H1 (cell line): ENCODE data around the gene ZFAND4. TPM values are rescaled to one million over a fixed set of nuclear protein-coding genes. Genes with fewer than 3 reads are reported as not detected.

Experiments
- CTCF ChIA-PET: fragments of 300-600 bp; sonication (Branson Sonifier 250); formaldehyde crosslinking; loops from one replicate; lab custom pipeline; 2021; ENCODE audit not compliant: partially characterized antibody; lab: Charles Lee
- POLR2A ChIA-PET: fragments of 300-600 bp; sonication (Branson Sonifier 250); formaldehyde crosslinking; loops from one replicate; lab custom pipeline; 2021; ENCODE audit warnings: inconsistent platforms; ENCODE audit not compliant: partially characterized antibody; lab: Charles Lee
- DNase-seq, 2 experiments: peaks; one replicate each; pipeline versions ENCODE4 v3.0.0 to v3.0.0-alpha.2; 2010 to 2022; ENCODE audit warnings: low spot score in 2 of 2, low read depth in 1 of 2, mixed read lengths in 1 of 2
- FAIRE-seq: peaks from 2 replicates; lab custom pipeline; 2011; peaks lifted over from hg19 to GRCh38; lab: Jason Lieb, UNC
- H2AFZ ChIP-seq: 2 replicates; pipeline ENCODE4 v1.8.1; 2012; ENCODE audit warnings: low read length, inconsistent platforms
- H2AK5ac ChIP-seq: 2 replicates; pipeline ENCODE4 v1.6.1; 2013; ENCODE audit warnings: low read depth, low read length
- H2BK120ac ChIP-seq: replicated peaks from 2 replicates; pipeline ENCODE3; 2013; ENCODE audit warnings: low read depth, low read length, inconsistent platforms
- H2BK12ac ChIP-seq: 2 replicates; pipeline ENCODE4 v1.6.1; 2013; ENCODE audit warnings: low read depth, low read length
- H2BK15ac ChIP-seq: 2 replicates; pipeline ENCODE4 v1.6.1; 2013; ENCODE audit warnings: low read length
- H2BK20ac ChIP-seq: 2 replicates; pipeline ENCODE4 v1.6.1; 2013; ENCODE audit warnings: low read length
- H2BK5ac ChIP-seq: 2 replicates; pipeline ENCODE4 v1.6.1; 2013; ENCODE audit warnings: low read depth, low read length
- H3K14ac ChIP-seq: 2 replicates; pipeline ENCODE4 v1.6.1; 2013; ENCODE audit warnings: inconsistent platforms; ENCODE audit not compliant: insufficient read length
- H3K18ac ChIP-seq: 2 replicates; pipeline ENCODE4 v1.6.1; 2013; ENCODE audit warnings: low read length; ENCODE audit errors: extremely low read depth
- H3K23ac ChIP-seq: 2 replicates; pipeline ENCODE4 v1.6.1; 2013; ENCODE audit warnings: inconsistent platforms; ENCODE audit not compliant: insufficient read length
- H3K23me2 ChIP-seq: 2 replicates; pipeline ENCODE4 v1.6.1; 2013; ENCODE audit warnings: low read depth, low read length
- H3K27ac ChIP-seq: 2 replicates; pipeline ENCODE4 v1.6.1; 2011; ENCODE audit warnings: low read depth, low read length, inconsistent platforms
- H3K27me3 ChIP-seq, 4 experiments: replicated peaks in 1 of 4; 1 replicate in 1 of 4; 2 replicates in 3 of 4; pipeline versions ENCODE4 v1.6.1 to v1.8.1; 2011 to 2013; ENCODE audit warnings: low read length in 3 of 4, mild to moderate bottlenecking in 3 of 4, inconsistent platforms in 2 of 4, mixed read lengths in 2 of 4, moderate library complexity in 1 of 4; ENCODE audit not compliant: control insufficient read depth in 3 of 4, insufficient read depth in 3 of 4; ENCODE audit errors: extremely low read depth in 1 of 4
- H3K36me3 ChIP-seq, 4 experiments: 2 replicates each; pipeline versions ENCODE4 v1.6.1 to v1.8.1; 2011 to 2013; ENCODE audit warnings: mild to moderate bottlenecking in 4 of 4, low read length in 3 of 4, moderate library complexity in 2 of 4, control low read depth in 1 of 4, inconsistent platforms in 1 of 4; ENCODE audit not compliant: insufficient read depth in 4 of 4, control insufficient read depth in 2 of 4
- H3K4ac ChIP-seq: replicated peaks from 2 replicates; pipeline ENCODE3; 2013; ENCODE audit warnings: low read length, low read depth, mixed read lengths, inconsistent platforms; ENCODE audit not compliant: insufficient read length
- H3K4me1 ChIP-seq, 4 experiments: replicated peaks in 1 of 4; 1 replicate in 1 of 4; 2 replicates in 3 of 4; pipeline versions ENCODE4 v1.6.1 to v1.8.1; 2011 to 2013; ENCODE audit warnings: low read length in 3 of 4, inconsistent platforms in 2 of 4, mixed read lengths in 1 of 4; ENCODE audit not compliant: insufficient read depth in 4 of 4, control insufficient read depth in 3 of 4
- H3K4me2 ChIP-seq, 2 experiments: 2 replicates each; pipeline versions ENCODE4 v1.6.1 to v1.8.1; 2011 to 2013; ENCODE audit warnings: low read depth in 2 of 2, low read length in 2 of 2, control low read depth in 1 of 2, inconsistent platforms in 1 of 2, mild to moderate bottlenecking in 1 of 2; ENCODE audit not compliant: insufficient read depth in 1 of 2
- H3K4me3 ChIP-seq, 4 experiments: fragments of 200-600, 300-600 bp in 1 of 4; sonication (generic), shearing (Covaris generic), sonication (Bioruptor Twin) in 1 of 4; 2 replicates each; pipeline versions ENCODE4 v1.5.1 to v1.8.1; 2011 to 2016; ENCODE audit warnings: low read length in 4 of 4, low read depth in 3 of 4, control low read depth in 2 of 4, inconsistent platforms in 2 of 4, mild to moderate bottlenecking in 2 of 4, mixed read lengths in 1 of 4, moderate library complexity in 1 of 4; ENCODE audit not compliant: insufficient read depth in 2 of 4; ENCODE audit errors: extremely low read depth in 1 of 4
- H3K56ac ChIP-seq: replicated peaks from 2 replicates; pipeline ENCODE3; 2013; ENCODE audit warnings: low read depth, mild to moderate bottlenecking, mixed read lengths, low read length, inconsistent platforms; ENCODE audit not compliant: insufficient read length
- H3K79me1 ChIP-seq: 2 replicates; pipeline ENCODE4 v1.6.1; 2013; ENCODE audit warnings: low read depth, low read length, control low read depth
- H3K79me2 ChIP-seq, 2 experiments: 2 replicates each; pipeline versions ENCODE4 v1.6.1 to v1.8.1; 2012 to 2013; ENCODE audit warnings: low read length in 2 of 2, mild to moderate bottlenecking in 2 of 2, inconsistent platforms in 1 of 2; ENCODE audit not compliant: insufficient read depth in 2 of 2, control insufficient read depth in 1 of 2
- H3K9ac ChIP-seq, 4 experiments: replicated peaks in 1 of 4; 1 replicate in 1 of 4; 2 replicates in 3 of 4; pipeline versions ENCODE4 v1.6.1 to v1.8.1; 2011 to 2013; ENCODE audit warnings: low read depth in 3 of 4, low read length in 3 of 4, control low read depth in 2 of 4, mild to moderate bottlenecking in 2 of 4, moderate library complexity in 2 of 4, inconsistent platforms in 1 of 4; ENCODE audit errors: extremely low read depth in 1 of 4
- H3K9me3 ChIP-seq, 2 experiments: 2 replicates each; pipeline versions ENCODE4 v1.6.1 to v1.8.1; 2012 to 2013; ENCODE audit warnings: mild to moderate bottlenecking in 2 of 2, moderate library complexity in 2 of 2, control low read depth in 1 of 2, inconsistent platforms in 1 of 2, low read depth in 1 of 2, low read length in 1 of 2, mixed read lengths in 1 of 2; ENCODE audit not compliant: insufficient read depth in 2 of 2
- H4K20me1 ChIP-seq, 2 experiments: replicated peaks in 1 of 2; 2 replicates each; pipeline versions ENCODE3 to v1.8.1; 2011 to 2013; ENCODE audit warnings: inconsistent platforms in 2 of 2, low read length in 2 of 2, mild to moderate bottlenecking in 1 of 2; ENCODE audit not compliant: insufficient read depth in 2 of 2, control insufficient read depth in 1 of 2
- H4K5ac ChIP-seq: 2 replicates; pipeline ENCODE4 v1.6.1; 2013; ENCODE audit warnings: low read length, low read depth, mixed read lengths, inconsistent platforms; ENCODE audit not compliant: insufficient read length
- H4K8ac ChIP-seq: 2 replicates; pipeline ENCODE4 v1.8.0; 2013; ENCODE audit warnings: mild to moderate bottlenecking, moderate library complexity, low read length, inconsistent platforms; ENCODE audit not compliant: insufficient read depth; ENCODE audit errors: extremely low read depth
- H4K91ac ChIP-seq: replicated peaks from 2 replicates; pipeline ENCODE3; 2013; ENCODE audit warnings: low read length, mixed read lengths, inconsistent platforms; ENCODE audit not compliant: insufficient read length
- CBX8 ChIP-seq: fragments of 300-800, 300-1000 bp; sonication (generic); IDR thresholded peaks from 2 replicates; pipeline ENCODE4 v1.7.1; 2016; ENCODE audit warnings: low read depth, low read length, borderline replicate concordance
- CHD2 ChIP-seq: IDR thresholded peaks from 2 replicates; pipeline ENCODE4 v1.6.1; 2012; ENCODE audit warnings: low read length, improper control_type of control experiment
- CREB1 ChIP-seq: IDR thresholded peaks from 2 replicates; pipeline ENCODE4 v1.6.1; 2012; ENCODE audit warnings: inconsistent platforms
- EP300 ChIP-seq, 2 experiments: IDR thresholded peaks; 1 replicate in 1 of 2; 2 replicates in 1 of 2; pipeline ENCODE4 v1.6.1; 2011 to 2012; ENCODE audit warnings: low read depth in 2 of 2, low read length in 2 of 2, mild to moderate bottlenecking in 2 of 2, borderline replicate concordance in 1 of 2, inconsistent platforms in 1 of 2, moderate library complexity in 1 of 2
- HDAC6 ChIP-seq: IDR thresholded peaks from one replicate; pipeline ENCODE4 v1.7.1; 2012; ENCODE audit warnings: low read depth, mild to moderate bottlenecking, inconsistent platforms, low read length, moderate library complexity
- KDM4A ChIP-seq: IDR thresholded peaks from one replicate; pipeline ENCODE4 v1.7.1; 2012; ENCODE audit warnings: low read depth, mild to moderate bottlenecking, moderate library complexity, low read length, inconsistent platforms; ENCODE audit not compliant: severe bottlenecking
- POLR2A ChIP-seq, 2 experiments: IDR thresholded peaks; 1 replicate in 1 of 2; 2 replicates in 1 of 2; pipeline ENCODE4 v1.6.1; 2011; ENCODE audit warnings: low read depth in 2 of 2, low read length in 2 of 2, mild to moderate bottlenecking in 2 of 2; ENCODE audit errors: control extremely low read depth in 1 of 2
- RFX5 ChIP-seq: IDR thresholded peaks from 2 replicates; pipeline ENCODE4 v1.6.1; 2011; ENCODE audit warnings: low read depth, low read length, improper control_type of control experiment, borderline replicate concordance
- RXRA ChIP-seq: IDR thresholded peaks from 2 replicates; pipeline ENCODE4 v1.6.1; 2011; ENCODE audit warnings: low read depth, mild to moderate bottlenecking, low read length, moderate library complexity; ENCODE audit not compliant: insufficient read depth
- SIX5 ChIP-seq: IDR thresholded peaks from 2 replicates; pipeline ENCODE4 v1.6.1; 2011; ENCODE audit warnings: mild to moderate bottlenecking, low read depth, low read length
- SP1 ChIP-seq: IDR thresholded peaks from 2 replicates; pipeline ENCODE4 v1.6.1; 2011; ENCODE audit warnings: low read depth, low read length
- SP4 ChIP-seq: IDR thresholded peaks from 2 replicates; pipeline ENCODE4 v1.6.1; 2012; ENCODE audit warnings: low read length, inconsistent platforms
- SRF ChIP-seq: IDR thresholded peaks from 2 replicates; pipeline ENCODE4 v1.6.1; 2011; ENCODE audit warnings: mild to moderate bottlenecking, low read depth, low read length, moderate library complexity
- SUZ12 ChIP-seq: fragments of 200-600 bp; sonication (generic); IDR thresholded peaks from 2 replicates; pipeline ENCODE4 v1.6.1; 2012; ENCODE audit warnings: mild to moderate bottlenecking, inconsistent platforms, low read length, moderate library complexity, mixed read lengths
- TAF1 ChIP-seq: IDR thresholded peaks from 2 replicates; pipeline ENCODE4 v1.6.1; 2011; ENCODE audit warnings: mild to moderate bottlenecking, low read depth, low read length
- TCF12 ChIP-seq: IDR thresholded peaks from 2 replicates; pipeline ENCODE4 v1.6.1; 2011; ENCODE audit warnings: low read depth, mild to moderate bottlenecking, low read length
- WGBS, 2 experiments: shearing (Covaris generic) in 1 of 2; methylation state at CpG; one replicate each; pipeline versions ENCODE4 v1.1.6 to v1.1.7; 2013 to 2015; ENCODE audit warnings: low lambda C conversion rate in 2 of 2, mixed read lengths in 2 of 2, inconsistent platforms in 1 of 2, low coverage in 1 of 2, missing lambda C conversion rate in 1 of 2; ENCODE audit not compliant: insufficient replicate concordance in 2 of 2, insufficient coverage in 1 of 2, insufficient read length in 1 of 2; ENCODE audit errors: extremely low coverage in 1 of 2, missing lambda C conversion rate in 1 of 2; 5-methylcytosine and 5-hydroxymethylcytosine counted together
- polyA plus RNA-seq, 7 experiments: library from polyadenylated mRNA; depleted of rRNA in 3 of 7; stranded (reverse) in 5 of 7; unstranded in 2 of 7; fragments of >200 nt in 5 of 7; fragments of 200-250 nt in 2 of 7; gene quantifications; 1 replicate in 5 of 7; 2 replicates in 1 of 7; 4 replicates in 1 of 7; pipeline versions ENCODE4 v1.2.1 to v1.2.3, GENCODE V29; 2011 to 2013; ENCODE audit warnings: missing spikeins in 2 of 7, mixed read lengths in 2 of 7
- total RNA-seq: library from RNA; stranded (reverse); fragmentation: NEBNext Ultra II Directional; extraction: Animal tissue kit (Norgen Biotek cat#: 25700); gene quantifications from 2 replicates; pipeline ENCODE4 v1.2.1, GENCODE V29; 2021

Gene ZFAND4
- total and polyA plus RNA-seq, 2 of the 8 experiments (the other 6 are each of a cell fraction or from before 2014, with no cell fraction given): 2.8 to 17.8 TPM

GRCh38 chr10:45649296-45649695 is 23.3 kb downstream of the ZFAND4 start:
- Histone ChIP-seq H4K20me1 (peaks cover 0 to 1% of the 10 kb centered on the region in 2 experiments), H2AK5ac (no peak overlapping the region), H3K9ac (no peak overlapping the region), H3K27me3 (no peaks in the 10 kb centered on the region), H3K4me1 (no peaks in the 10 kb centered on the region), H2BK12ac (no peak overlapping the region), H3K79me2 (peaks cover 0 to 8% of the 10 kb centered on the region in 2 experiments; a peak in 2 of 4 replicates), H3K23me2 (no peaks in the 10 kb centered on the region), H2AFZ (no peak overlapping the region), H2BK120ac (no peak overlapping the region), H3K18ac (no peak overlapping the region), H3K56ac (no peak overlapping the region), H2BK15ac (no peak overlapping the region), H4K8ac (no peak overlapping the region), H3K9me3 (no peaks in the 10 kb centered on the region), H3K23ac (no peak overlapping the region), H4K5ac (no peak overlapping the region), H3K4ac (no peak overlapping the region), H2BK20ac (no peak overlapping the region), H3K14ac (no peak overlapping the region), H3K4me2 (no peak overlapping the region), H3K4me3 (no peak overlapping the region), H3K79me1 (no peaks in the 10 kb centered on the region), H3K27ac (no peak overlapping the region), H4K91ac (no peak overlapping the region), H2BK5ac (no peak overlapping the region), H3K36me3 (peaks cover 0 to 14% (median 8%) of the 10 kb centered on the region in 4 experiments; a peak in 5 of 8 replicates)
- FAIRE-seq (no peak), DNase-seq (no peak)
- WGBS, 2 experiments: 64% methylated on average over 2 of the region's 2 CpGs; no CpG with 5 or more reads in 1 of the 2 experiments
- CTCF ChIA-PET: interaction anchor here (0.6 kb wide), 1 partner anchor 11 kb away, joined by 3 read pairs; no protein-coding TSS in a partner anchor
- POLR2A ChIA-PET: no interaction called here
- TF ChIP-seq RFX5: no peak
- no peak for TF ChIP-seq CREB1
- TF ChIP-seq SUZ12: no peak
- no peak for TF ChIP-seq POLR2A (IDR thresholded peaks at IDR 0.05; ENCODE audit: control extremely low read depth in 1 of 2, low read depth in 2 of 2, low read length in 2 of 2)
- no peak for TF ChIP-seq HDAC6
- TF ChIP-seq KDM4A: no peak
- TF ChIP-seq CBX8: no peak
- TF ChIP-seq SRF: no peak
- TF ChIP-seq SIX5: no peak
- no peak for TF ChIP-seq SP1
- TF ChIP-seq RXRA: no peak
- TF ChIP-seq CHD2: no peak
- TF ChIP-seq TAF1: no peak
- no peak for TF ChIP-seq SP4
- TF ChIP-seq EP300 (IDR thresholded peaks at IDR 0.05; ENCODE audit: borderline replicate concordance in 1 of 2, low read depth in 2 of 2, low read length in 2 of 2): no peak
- no peak for TF ChIP-seq TCF12
